Activated naive CD4-positive, alpha-beta T cell treated with anti-CD3 and anti-CD28 coated beads for 36 hours (primary cell): ENCODE measurements around the gene CACNG4. TPM values are rescaled to one million over a fixed set of nuclear protein-coding genes. Genes with fewer than 3 reads are reported as not detected.

Source experiments
- CTCF ChIA-PET: fragments of 350-600 bp; sonication (Branson Sonifier 250); formaldehyde crosslinking; loops from one replicate; lab custom pipeline; 2021; ENCODE audit warnings: antibody characterized with exemption; lab: Charles Lee
- DNase-seq: peaks from one replicate; pipeline ENCODE4 v3.0.0-alpha.2; 2020
- H3K27ac Mint-ChIP-seq: one replicate; pipeline ENCODE4 v1.8.0; 2021; ENCODE audit warnings: mild to moderate bottlenecking, mixed read lengths
- H3K27me3 Mint-ChIP-seq: one replicate; pipeline ENCODE4 v1.8.0; 2021; ENCODE audit warnings: low read depth, mixed read lengths
- H3K36me3 Mint-ChIP-seq: one replicate; pipeline ENCODE4 v1.8.0; 2021; ENCODE audit warnings: low read depth, mixed read lengths
- H3K4me1 Mint-ChIP-seq: one replicate; pipeline ENCODE4 v1.8.0; 2021; ENCODE audit warnings: low read depth, mixed read lengths
- H3K4me3 Mint-ChIP-seq: one replicate; pipeline ENCODE4 v1.8.0; 2021; ENCODE audit warnings: mild to moderate bottlenecking, moderate library complexity, mixed read lengths
- H3K9me3 Mint-ChIP-seq: one replicate; pipeline ENCODE4 v1.8.0; 2021; ENCODE audit warnings: mixed read lengths
- intact Hi-C: fragments of 100-400 bp; cut with micrococcal nuclease; formaldehyde crosslinking; loops from one replicate; pipeline ENCODE4 v1.15.1; 2023
- total RNA-seq, 2 experiments: library from RNA; stranded (reverse); gene quantifications; one replicate each; pipeline ENCODE4 v1.2.3, GENCODE V29; 2021

Gene CACNG4
- total RNA-seq, 2 experiments from 2014 or later: not detected

GRCh38 chr17:67055041-67055443 is 90.5 kb downstream of the CACNG4 start:
- H3K9me3 Mint-ChIP-seq: no peaks in the 10 kb centered on the region
- DNase-seq: no peak
- H3K36me3 Mint-ChIP-seq: no peaks in the 10 kb centered on the region
- CTCF ChIA-PET: no interaction called here
- H3K4me3 Mint-ChIP-seq: no peak overlapping the region
- no peak overlapping the region for H3K27ac Mint-ChIP-seq
- H3K4me1 Mint-ChIP-seq: no peaks in the 10 kb centered on the region
- no peaks in the 10 kb centered on the region for H3K27me3 Mint-ChIP-seq
- intact Hi-C loops: no loop called here

GRCh38 chr17:67055811-67056745 is 91.6 kb downstream of the CACNG4 start:
- CTCF ChIA-PET: no interaction called here
- no peaks in the 10 kb centered on the region for H3K4me1 Mint-ChIP-seq
- H3K4me3 Mint-ChIP-seq: no peak overlapping the region
- H3K36me3 Mint-ChIP-seq: no peaks in the 10 kb centered on the region
- DNase-seq: no peak
- no peaks in the 10 kb centered on the region for H3K27me3 Mint-ChIP-seq
- H3K27ac Mint-ChIP-seq: no peak overlapping the region
- H3K9me3 Mint-ChIP-seq: no peaks in the 10 kb centered on the region
- intact Hi-C loops: no loop called here

GRCh38 chr17:67056746-67057490 is 92.4 kb downstream of the CACNG4 start:
- no peak for DNase-seq
- no peak overlapping the region for H3K4me3 Mint-ChIP-seq
- H3K9me3 Mint-ChIP-seq: no peaks in the 10 kb centered on the region
- no peaks in the 10 kb centered on the region for H3K36me3 Mint-ChIP-seq
- no peaks in the 10 kb centered on the region for H3K4me1 Mint-ChIP-seq
- intact Hi-C loops: no loop called here
- no peaks in the 10 kb centered on the region for H3K27me3 Mint-ChIP-seq
- CTCF ChIA-PET: no interaction called here
- no peak overlapping the region for H3K27ac Mint-ChIP-seq

- no peak for DNase-seq
- H3K4me1 Mint-ChIP-seq: no peaks in the 10 kb centered on the region
- H3K9me3 Mint-ChIP-seq: no peaks in the 10 kb centered on the region
- CTCF ChIA-PET: no interaction called here
- H3K36me3 Mint-ChIP-seq: peaks cover 1% of the 10 kb centered on the region
- H3K4me3 Mint-ChIP-seq: no peak overlapping the region
- H3K27ac Mint-ChIP-seq: no peak overlapping the region
- intact Hi-C loops: no loop called here
- no peaks in the 10 kb centered on the region for H3K27me3 Mint-ChIP-seq
These were observed 93.5 kb downstream of the CACNG4 start for GRCh38 chr17:67058036-67058435.

GRCh38 chr17:67059372-67059771 is 94.9 kb downstream of the CACNG4 start:
- Mint-ChIP-seq H3K27me3 (no peaks in the 10 kb centered on the region), H3K4me1 (no peaks in the 10 kb centered on the region), H3K36me3 (peaks cover 2% of the 10 kb centered on the region), H3K9me3 (no peaks in the 10 kb centered on the region), H3K4me3 (no peak overlapping the region), H3K27ac (no peak overlapping the region)
- CTCF ChIA-PET: no interaction called here
- no peak for DNase-seq
- intact Hi-C loops: no loop called here

GRCh38 chr17:67063141-67063540 is 98.6 kb downstream of the CACNG4 start:
- Mint-ChIP-seq H3K27ac (no peak overlapping the region), H3K4me3 (no peak overlapping the region), H3K36me3 (peaks cover 2% of the 10 kb centered on the region), H3K4me1 (no peaks in the 10 kb centered on the region), H3K27me3 (no peaks in the 10 kb centered on the region), H3K9me3 (no peaks in the 10 kb centered on the region)
- CTCF ChIA-PET: no interaction called here
- DNase-seq: no peak
- intact Hi-C loops: no loop called here

- H3K27ac Mint-ChIP-seq: no peak overlapping the region
- H3K27me3 Mint-ChIP-seq: no peaks in the 10 kb centered on the region
- no peak for DNase-seq
- H3K4me1 Mint-ChIP-seq: no peaks in the 10 kb centered on the region
- H3K4me3 Mint-ChIP-seq: no peak overlapping the region
- H3K36me3 Mint-ChIP-seq: peaks cover 5% of the 10 kb centered on the region
- no peaks in the 10 kb centered on the region for H3K9me3 Mint-ChIP-seq
- intact Hi-C loops: no loop called here
- CTCF ChIA-PET: interaction anchor here (0.7 kb wide), 1 partner anchor 135 kb away, joined by 3 read pairs; no protein-coding TSS in a partner anchor
These were observed 102.2 kb downstream of the CACNG4 start for GRCh38 chr17:67066717-67067116.

GRCh38 chr17:67067571-67068482 is 103.3 kb downstream of the CACNG4 start:
- CTCF ChIA-PET: interaction anchor here (0.6 kb wide), 1 partner anchor 205 kb away, joined by 3 read pairs; no protein-coding TSS in a partner anchor
- no peak overlapping the region for H3K4me3 Mint-ChIP-seq

GRCh38 chr17:67068999-67069398 is 104.5 kb downstream of the CACNG4 start:
- CTCF ChIA-PET: no interaction called here
- Mint-ChIP-seq H3K27ac (no peak overlapping the region), H3K9me3 (no peaks in the 10 kb centered on the region), H3K4me1 (no peaks in the 10 kb centered on the region), H3K27me3 (no peaks in the 10 kb centered on the region), H3K4me3 (no peak overlapping the region), H3K36me3 (peaks cover 16% of the 10 kb centered on the region)
- no peak for DNase-seq
- intact Hi-C loops: no loop called here

More at GRCh38 chr17:67067571-67068482, 103.3 kb downstream of the CACNG4 start:
- Mint-ChIP-seq H3K9me3 (no peaks in the 10 kb centered on the region), H3K27ac (no peak overlapping the region), H3K4me1 (no peaks in the 10 kb centered on the region), H3K27me3 (no peaks in the 10 kb centered on the region), H3K36me3 (peaks cover 11% of the 10 kb centered on the region)
- intact Hi-C loops: no loop called here
- DNase-seq: no peak

- no peak for DNase-seq
- Mint-ChIP-seq H3K27me3 (no peaks in the 10 kb centered on the region), H3K4me1 (no peaks in the 10 kb centered on the region), H3K36me3 (peaks cover 17% of the 10 kb centered on the region), H3K4me3 (no peak overlapping the region), H3K9me3 (no peaks in the 10 kb centered on the region), H3K27ac (no peak overlapping the region)
- intact Hi-C loops: no loop called here
- CTCF ChIA-PET: interaction anchor here (0.6 kb wide), 1 partner anchor 131 kb away, joined by 4 read pairs; no protein-coding TSS in a partner anchor
These were observed 105.2 kb downstream of the CACNG4 start for GRCh38 chr17:67069603-67070136.

- Mint-ChIP-seq H3K27me3 (no peaks in the 10 kb centered on the region), H3K4me1 (no peaks in the 10 kb centered on the region), H3K27ac (no peak overlapping the region), H3K4me3 (no peak overlapping the region), H3K36me3 (peaks cover 20% of the 10 kb centered on the region), H3K9me3 (no peaks in the 10 kb centered on the region)
- no peak for DNase-seq
- CTCF ChIA-PET: no interaction called here
- intact Hi-C loops: no loop called here
These were observed 107.1 kb downstream of the CACNG4 start for GRCh38 chr17:67071595-67071994.
